Measurements from ENCODE around the gene TMEM254. TPM values are rescaled to one million over a fixed set of nuclear protein-coding genes. Genes with fewer than 3 reads are reported as not detected.
"Not testable (repeated sequence)": the region's sequence is repeated elsewhere in the genome, so short reads cannot be mapped to it uniquely, and the experiment has no call there.

TMEM254 gene
- 10 to 100 TPM; 18.2 to 24.5 (median 22.7) TPM for polyA plus RNA-seq

- Mint-ChIP-seq H3K9me3 (no peaks in the 10 kb centered on the region), H3K36me3 (peaks cover 0 to 11% (median 0%) of the 10 kb centered on the region in 3 donors), H3K4me3 (peak within 1 kb of the TSS; percentile 90 to 100 (median 98)), H3K27ac (peak within 1 kb of the TSS; percentile 95 to 99 (median 96)), H3K27me3 (ENCODE audit: low read depth in 3 of 3) (peaks cover 0 to 14% (median 3%) of the 10 kb centered on the region in 3 donors), H3K4me1 (peaks cover 17 to 25% of the 10 kb centered on the region in 2 donors)
- peak; percentile 83 to 87 (median 84) for DNase-seq
Observed at GRCh38 chr10:80078448-80079311, at the start of gene TMEM254. Gene TMEM254 (plus strand): TSS chr10:80078665. CDS start chr10:80078700, 35 bp downstream.

GRCh38 chr10:80029205-80029604 lies 49.3 kb upstream of the TMEM254 start:
- not testable (repeated sequence) for H3K27ac Mint-ChIP-seq; H3K27me3 Mint-ChIP-seq (ENCODE audit: low read depth in 3 of 3); H3K9me3 Mint-ChIP-seq; H3K36me3 Mint-ChIP-seq; H3K4me3 Mint-ChIP-seq; H3K4me1 Mint-ChIP-seq; DNase-seq

- H3K4me1 Mint-ChIP-seq; H3K27me3 Mint-ChIP-seq (ENCODE audit: low read depth in 3 of 3); H3K27ac Mint-ChIP-seq; DNase-seq; H3K4me3 Mint-ChIP-seq; H3K9me3 Mint-ChIP-seq; H3K36me3 Mint-ChIP-seq: not testable (repeated sequence)
Observed at GRCh38 chr10:80029865-80030264, 48.6 kb upstream of the TMEM254 start.

GRCh38 chr10:80032503-80032902 lies 46.0 kb upstream of the TMEM254 start:
- H3K27me3 Mint-ChIP-seq (ENCODE audit: low read depth in 3 of 3), result peaks cover 0 to 2% (median 2%) of the 10 kb centered on the region in 3 donors
- H3K9me3 Mint-ChIP-seq, result no peaks in the 10 kb centered on the region
- no peak overlapping the region for H3K4me3 Mint-ChIP-seq
- no peaks in the 10 kb centered on the region for H3K4me1 Mint-ChIP-seq
- no peak overlapping the region for H3K27ac Mint-ChIP-seq
- no peak for DNase-seq
- no peaks in the 10 kb centered on the region for H3K36me3 Mint-ChIP-seq

GRCh38 chr10:80034766-80035165 lies 43.7 kb upstream of the TMEM254 start:
- not testable (repeated sequence) for H3K9me3 Mint-ChIP-seq; H3K4me1 Mint-ChIP-seq; H3K27me3 Mint-ChIP-seq (ENCODE audit: low read depth in 3 of 3); H3K4me3 Mint-ChIP-seq; H3K36me3 Mint-ChIP-seq; DNase-seq; H3K27ac Mint-ChIP-seq

- H3K36me3 Mint-ChIP-seq; H3K4me1 Mint-ChIP-seq; DNase-seq; H3K27me3 Mint-ChIP-seq (ENCODE audit: low read depth in 3 of 3); H3K9me3 Mint-ChIP-seq; H3K27ac Mint-ChIP-seq; H3K4me3 Mint-ChIP-seq: not testable (repeated sequence)
Observed at GRCh38 chr10:80035430-80035829, 43.0 kb upstream of the TMEM254 start.

GRCh38 chr10:80036921-80037500 lies 41.5 kb upstream of the TMEM254 start:
- H3K27ac Mint-ChIP-seq; DNase-seq; H3K27me3 Mint-ChIP-seq (ENCODE audit: low read depth in 3 of 3): not testable (repeated sequence)

GRCh38 chr10:80038226-80038625 lies 40.2 kb upstream of the TMEM254 start:
- H3K27ac Mint-ChIP-seq; H3K36me3 Mint-ChIP-seq; DNase-seq; H3K4me3 Mint-ChIP-seq; H3K27me3 Mint-ChIP-seq (ENCODE audit: low read depth in 3 of 3); H3K4me1 Mint-ChIP-seq; H3K9me3 Mint-ChIP-seq: not testable (repeated sequence)

More at GRCh38 chr10:80036921-80037500, 41.5 kb upstream of the TMEM254 start:
- H3K36me3 Mint-ChIP-seq, H3K4me1 Mint-ChIP-seq, H3K9me3 Mint-ChIP-seq, H3K4me3 Mint-ChIP-seq: not testable (repeated sequence)

- Mint-ChIP-seq H3K9me3 (no peaks in the 10 kb centered on the region), H3K4me3 (no peak overlapping the region), H3K27ac (no peak overlapping the region), H3K4me1 (no peaks in the 10 kb centered on the region), H3K36me3 (no peaks in the 10 kb centered on the region), H3K27me3 (ENCODE audit: low read depth in 3 of 3) (peaks cover 0 to 3% (median 0%) of the 10 kb centered on the region in 3 donors)
- no peak for DNase-seq
Observed at GRCh38 chr10:80041162-80041561, 37.3 kb upstream of the TMEM254 start.

GRCh38 chr10:80044935-80045334 lies 33.5 kb upstream of the TMEM254 start:
- not testable (repeated sequence) for H3K27me3 Mint-ChIP-seq (ENCODE audit: low read depth in 3 of 3); H3K4me1 Mint-ChIP-seq; H3K9me3 Mint-ChIP-seq; DNase-seq; H3K36me3 Mint-ChIP-seq; H3K27ac Mint-ChIP-seq; H3K4me3 Mint-ChIP-seq

GRCh38 chr10:80046629-80047441 lies 31.6 kb upstream of the TMEM254 start:
- peak; percentile 42 to 58 (median 48) for DNase-seq
- no peaks in the 10 kb centered on the region for H3K4me1 Mint-ChIP-seq
- H3K36me3 Mint-ChIP-seq, result no peaks in the 10 kb centered on the region
- no peak overlapping the region for H3K4me3 Mint-ChIP-seq
- no peak overlapping the region for H3K27ac Mint-ChIP-seq
- H3K27me3 Mint-ChIP-seq (ENCODE audit: low read depth in 3 of 3), result peaks cover 0 to 3% (median 0%) of the 10 kb centered on the region in 3 donors
- no peaks in the 10 kb centered on the region for H3K9me3 Mint-ChIP-seq

GRCh38 chr10:80050752-80051151 lies 27.7 kb upstream of the TMEM254 start:
- Mint-ChIP-seq H3K27me3 (ENCODE audit: low read depth in 3 of 3) (peaks cover 0 to 7% (median 0%) of the 10 kb centered on the region in 3 donors), H3K4me1 (no peaks in the 10 kb centered on the region), H3K4me3 (no peak overlapping the region)

GRCh38 chr10:80051993-80052392 lies 26.5 kb upstream of the TMEM254 start:
- no peaks in the 10 kb centered on the region for H3K36me3 Mint-ChIP-seq
- H3K9me3 Mint-ChIP-seq, result no peaks in the 10 kb centered on the region
- no peaks in the 10 kb centered on the region for H3K4me1 Mint-ChIP-seq
- H3K27ac Mint-ChIP-seq, result no peak overlapping the region
- H3K4me3 Mint-ChIP-seq, result no peak overlapping the region
- peaks cover 0 to 5% (median 0%) of the 10 kb centered on the region in 3 donors for H3K27me3 Mint-ChIP-seq (ENCODE audit: low read depth in 3 of 3)
- no peak for DNase-seq

More at GRCh38 chr10:80050752-80051151, 27.7 kb upstream of the TMEM254 start:
- Mint-ChIP-seq H3K9me3 (no peaks in the 10 kb centered on the region), H3K27ac (no peak overlapping the region), H3K36me3 (no peaks in the 10 kb centered on the region)
- no peak for DNase-seq

- Mint-ChIP-seq H3K9me3 (no peaks in the 10 kb centered on the region), H3K4me1 (no peaks in the 10 kb centered on the region), H3K36me3 (no peaks in the 10 kb centered on the region), H3K4me3 (no peak overlapping the region), H3K27me3 (ENCODE audit: low read depth in 3 of 3) (peaks cover 0 to 3% (median 0%) of the 10 kb centered on the region in 3 donors), H3K27ac (no peak overlapping the region)
- no peak for DNase-seq
Observed at GRCh38 chr10:80055760-80056159, 22.7 kb upstream of the TMEM254 start.
